T-helper 1 cell treated with Interleukin-12 subunit alpha and Interleukin-12 subunit beta and Interleukin-4 antibody, amounts not matched to agents 30 μg/mL and 1 μg/mL, for 36 hours (primary cell): ENCODE measurements around the gene DTNB.
"Not testable (repeated sequence)": the region's sequence is repeated elsewhere in the genome, so short reads cannot be mapped to it uniquely, and the experiment has no call there.

Experiments used
- H3K27ac Mint-ChIP-seq: one replicate; pipeline ENCODE4 v1.8.0; 2021; ENCODE audit warnings: mild to moderate bottlenecking, mixed read lengths
- H3K27me3 Mint-ChIP-seq: one replicate; pipeline ENCODE4 v1.8.0; 2021; ENCODE audit warnings: low read depth, mixed read lengths
- H3K36me3 Mint-ChIP-seq: one replicate; pipeline ENCODE4 v1.8.0; 2021; ENCODE audit warnings: low read depth, mixed read lengths
- H3K4me1 Mint-ChIP-seq: one replicate; pipeline ENCODE4 v1.8.0; 2021; ENCODE audit warnings: low read depth, mixed read lengths
- H3K4me3 Mint-ChIP-seq: one replicate; pipeline ENCODE4 v1.8.0; 2021; ENCODE audit warnings: mild to moderate bottlenecking, moderate library complexity, mixed read lengths
- H3K9me3 Mint-ChIP-seq: one replicate; pipeline ENCODE4 v1.8.0; 2021; ENCODE audit warnings: mixed read lengths

Gene DTNB

GRCh38 chr2:25545899-25546298, 127.5 kb downstream of the DTNB start:
- Mint-ChIP-seq H3K4me1 (peaks cover 5% of the 10 kb centered on the region), H3K4me3 (no peak overlapping the region), H3K9me3 (no peaks in the 10 kb centered on the region), H3K27ac (no peak overlapping the region), H3K36me3 (peaks cover 3% of the 10 kb centered on the region), H3K27me3 (no peaks in the 10 kb centered on the region)

DNA sequence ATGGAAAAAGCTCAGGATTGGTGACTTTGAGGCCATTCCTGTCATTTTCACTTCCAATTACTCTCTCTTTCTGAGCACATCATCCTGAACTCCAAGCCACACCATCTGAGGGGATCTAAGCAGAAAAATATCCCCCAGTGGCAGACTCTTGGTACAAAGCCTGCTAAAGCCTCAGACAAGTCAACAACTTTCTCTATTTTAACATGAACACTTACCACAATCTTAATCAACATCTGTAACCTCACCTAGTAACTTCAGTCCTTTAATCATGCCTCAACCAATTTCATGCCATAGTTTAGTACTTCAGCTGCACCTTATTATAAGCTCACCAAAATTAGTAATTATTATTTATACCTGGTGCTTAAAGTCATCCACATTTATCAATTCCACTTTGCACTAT, 128.9 kb downstream of the DTNB start:
- Mint-ChIP-seq H3K4me1 (peaks cover 4% of the 10 kb centered on the region), H3K36me3 (peaks cover 2% of the 10 kb centered on the region), H3K4me3 (no peak overlapping the region), H3K9me3 (no peaks in the 10 kb centered on the region), H3K27me3 (no peaks in the 10 kb centered on the region), H3K27ac (no peak overlapping the region)

GRCh38 chr2:25543939-25544338, 129.4 kb downstream of the DTNB start:
- Mint-ChIP-seq H3K4me1 (peaks cover 4% of the 10 kb centered on the region), H3K36me3 (peaks cover 2% of the 10 kb centered on the region), H3K9me3 (no peaks in the 10 kb centered on the region), H3K27me3 (no peaks in the 10 kb centered on the region), H3K4me3 (no peak overlapping the region), H3K27ac (no peak overlapping the region)

GRCh38 chr2:25541378-25541777, 132.0 kb downstream of the DTNB start:
- H3K4me1 Mint-ChIP-seq: no peaks in the 10 kb centered on the region
- no peaks in the 10 kb centered on the region for H3K27me3 Mint-ChIP-seq
- H3K9me3 Mint-ChIP-seq: no peaks in the 10 kb centered on the region
- no peak overlapping the region for H3K27ac Mint-ChIP-seq
- no peak overlapping the region for H3K4me3 Mint-ChIP-seq
- H3K36me3 Mint-ChIP-seq: no peaks in the 10 kb centered on the region

DNA sequence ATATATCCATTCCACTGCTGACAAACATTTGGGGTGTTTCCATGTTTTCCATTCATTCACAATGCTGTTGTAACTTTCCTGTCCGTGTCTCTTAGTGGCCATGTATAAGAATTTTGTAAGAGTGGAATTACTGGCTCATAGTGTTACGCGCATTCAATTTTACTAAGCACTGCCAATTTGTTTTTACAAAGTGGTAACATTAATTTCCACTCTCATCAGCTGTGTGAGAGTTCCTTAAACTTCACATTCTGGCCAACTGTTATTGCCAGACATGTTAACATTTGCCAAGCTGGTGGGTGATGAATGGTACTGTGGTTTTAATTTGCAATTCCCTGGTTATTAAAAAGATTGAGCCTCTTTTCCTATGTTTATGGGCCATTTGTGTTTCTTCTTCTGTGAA, 134.2 kb downstream of the DTNB start:
- Mint-ChIP-seq H3K9me3 (no peaks in the 10 kb centered on the region), H3K27me3 (no peaks in the 10 kb centered on the region), H3K36me3 (no peaks in the 10 kb centered on the region), H3K4me3 (no peak overlapping the region), H3K27ac (no peak overlapping the region), H3K4me1 (no peaks in the 10 kb centered on the region)

DNA sequence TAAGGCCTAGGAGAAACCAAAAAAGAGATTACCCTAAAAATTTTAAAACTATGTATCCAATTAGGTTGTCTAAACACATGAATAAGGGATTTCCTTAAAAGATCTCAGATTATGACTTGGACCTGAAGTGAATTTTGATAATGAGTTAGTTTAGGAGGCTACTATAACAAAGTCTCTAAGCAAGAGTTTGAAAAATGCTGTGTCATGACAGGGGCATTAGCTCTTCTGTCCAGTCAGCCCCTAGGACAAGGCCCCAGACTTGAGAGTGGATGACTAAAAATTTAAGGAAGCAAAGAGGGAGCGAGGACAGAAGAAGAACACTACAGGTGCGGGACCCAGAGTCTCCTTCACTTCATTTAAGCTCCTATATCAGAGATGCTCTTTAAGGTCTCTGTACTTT, 135.9 kb downstream of the DTNB start:
- Mint-ChIP-seq H3K4me1 (peaks cover 3% of the 10 kb centered on the region), H3K36me3 (peaks cover 2% of the 10 kb centered on the region), H3K27ac (no peak overlapping the region), H3K27me3 (no peaks in the 10 kb centered on the region), H3K9me3 (no peaks in the 10 kb centered on the region), H3K4me3 (no peak overlapping the region)

- not testable (repeated sequence) for H3K27ac Mint-ChIP-seq, H3K4me3 Mint-ChIP-seq, H3K9me3 Mint-ChIP-seq, H3K27me3 Mint-ChIP-seq, H3K36me3 Mint-ChIP-seq
- peaks cover 11% of the 10 kb centered on the region for H3K4me1 Mint-ChIP-seq
These were observed 137.7 kb downstream of the DTNB start for GRCh38 chr2:25535411-25536289.

DNA sequence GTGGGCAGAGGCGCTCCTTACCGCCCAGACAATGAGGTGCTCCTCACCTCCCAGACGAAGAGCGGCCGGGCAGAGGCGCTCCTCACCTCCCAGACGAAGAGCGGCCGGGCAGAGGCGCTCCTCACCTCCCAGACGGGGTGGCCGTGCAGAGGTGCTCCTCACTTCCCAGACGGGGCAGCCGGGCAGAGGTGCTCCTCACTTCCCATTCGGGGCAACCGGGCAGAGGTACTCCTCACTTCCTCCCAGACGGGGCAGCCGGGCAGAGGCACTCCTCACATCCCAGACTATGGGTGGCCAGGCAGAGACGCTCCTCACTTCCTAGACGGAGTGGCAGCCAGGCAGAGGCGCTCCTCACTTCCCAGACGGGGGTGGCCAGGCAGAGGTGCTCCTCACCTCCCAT, 138.4 kb downstream of the DTNB start:
- H3K27ac Mint-ChIP-seq, H3K4me3 Mint-ChIP-seq, H3K27me3 Mint-ChIP-seq, H3K36me3 Mint-ChIP-seq, H3K9me3 Mint-ChIP-seq: not testable (repeated sequence)
- H3K4me1 Mint-ChIP-seq: peaks cover 11% of the 10 kb centered on the region

DNA sequence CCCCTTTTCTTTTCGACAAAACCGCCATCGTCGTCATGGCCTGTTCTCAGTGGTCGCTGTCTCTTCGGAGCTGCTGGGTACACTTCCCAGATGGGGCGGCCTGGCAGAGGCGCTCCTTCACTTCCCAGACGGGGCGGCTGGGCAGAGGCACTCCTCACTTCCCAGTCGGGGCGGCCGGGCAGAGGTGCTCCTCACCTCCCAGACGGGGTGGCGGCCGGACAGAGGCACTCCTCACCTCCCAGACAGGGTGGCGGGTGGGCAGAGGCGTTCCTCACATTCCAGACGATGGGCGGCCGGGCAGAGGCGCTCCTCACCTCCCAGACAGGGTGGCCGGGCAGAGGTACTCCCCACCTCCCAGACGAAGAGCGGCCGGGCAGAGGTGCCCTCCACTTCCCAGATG, 138.9 kb downstream of the DTNB start:
- Mint-ChIP-seq H3K4me1 (peaks cover 11% of the 10 kb centered on the region), H3K27ac (no peak overlapping the region), H3K27me3 (no peaks in the 10 kb centered on the region), H3K4me3 (no peak overlapping the region), H3K36me3 (peaks cover 6% of the 10 kb centered on the region), H3K9me3 (no peaks in the 10 kb centered on the region)

DNA sequence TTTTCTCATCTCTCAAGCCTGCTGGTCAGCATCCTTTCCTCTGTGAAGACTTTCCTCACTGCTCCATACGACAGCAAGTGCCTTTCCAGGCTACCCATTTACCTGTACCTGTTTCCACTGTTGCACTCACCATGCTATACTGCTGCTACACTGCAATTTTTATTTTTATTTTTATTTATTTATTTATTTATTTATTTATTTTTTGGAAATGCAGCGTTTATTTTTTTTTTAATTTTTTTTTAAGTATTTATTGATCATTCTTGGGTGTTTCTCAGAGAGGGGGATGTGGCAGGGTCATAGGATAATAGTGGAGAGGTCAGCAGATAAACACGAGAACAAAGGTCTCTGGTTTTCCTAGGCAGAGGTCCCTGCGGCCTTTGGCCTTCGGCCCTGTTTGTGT, 139.6 kb downstream of the DTNB start:
- not testable (repeated sequence) for H3K27ac Mint-ChIP-seq, H3K4me3 Mint-ChIP-seq, H3K9me3 Mint-ChIP-seq, H3K27me3 Mint-ChIP-seq
- Mint-ChIP-seq H3K36me3 (peaks cover 13% of the 10 kb centered on the region), H3K4me1 (peaks cover 11% of the 10 kb centered on the region)

GRCh38 chr2:25532521-25532920, 140.9 kb downstream of the DTNB start:
- Mint-ChIP-seq H3K27me3 (no peaks in the 10 kb centered on the region), H3K27ac (no peak overlapping the region), H3K9me3 (no peaks in the 10 kb centered on the region), H3K36me3 (peaks cover 13% of the 10 kb centered on the region), H3K4me1 (peaks cover 11% of the 10 kb centered on the region), H3K4me3 (no peak overlapping the region)

DNA sequence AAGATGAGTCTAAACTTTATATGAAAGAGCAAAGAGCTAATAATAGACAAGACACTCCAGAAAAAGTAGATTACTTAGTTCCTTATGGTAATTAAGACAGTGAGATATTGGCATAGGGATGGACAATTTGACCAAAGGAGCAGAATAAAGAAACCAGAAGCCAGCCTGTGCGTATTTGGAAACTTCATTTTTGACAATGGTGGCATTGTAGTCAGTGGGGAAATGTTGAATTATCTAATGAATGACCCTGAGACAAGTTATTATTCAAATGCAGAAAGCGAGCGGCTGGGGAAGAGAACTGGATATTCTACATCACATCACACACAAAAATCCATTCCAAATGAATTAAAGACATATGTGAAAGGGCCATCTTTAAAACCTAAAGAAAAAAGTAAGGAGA, 144.3 kb downstream of the DTNB start:
- Mint-ChIP-seq H3K27me3 (no peaks in the 10 kb centered on the region), H3K36me3 (peaks cover 13% of the 10 kb centered on the region), H3K9me3 (no peaks in the 10 kb centered on the region), H3K4me1 (peaks cover 11% of the 10 kb centered on the region), H3K27ac (no peak overlapping the region), H3K4me3 (no peak overlapping the region)

DNA sequence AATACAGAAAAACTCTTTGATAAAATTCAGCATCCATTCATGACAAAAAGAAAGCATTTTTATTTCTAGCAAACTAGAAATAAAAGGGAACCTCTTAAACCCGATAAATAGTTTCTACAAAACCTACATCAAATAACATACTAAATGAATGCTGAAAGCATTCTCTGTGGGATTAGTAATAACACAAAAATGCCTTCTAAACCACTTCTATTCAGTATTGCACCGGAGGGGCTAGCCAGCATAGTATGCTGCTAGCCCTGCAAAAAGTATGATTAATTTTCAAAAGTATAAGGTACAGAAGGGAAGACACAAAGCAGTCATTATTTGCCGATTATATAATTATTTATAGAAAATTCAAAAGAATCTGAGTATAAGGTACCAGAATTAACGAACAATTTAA, 145.2 kb downstream of the DTNB start:
- Mint-ChIP-seq H3K27me3 (no peaks in the 10 kb centered on the region), H3K4me1 (peaks cover 8% of the 10 kb centered on the region), H3K36me3 (peaks cover 11% of the 10 kb centered on the region), H3K9me3 (no peaks in the 10 kb centered on the region), H3K4me3 (no peak overlapping the region), H3K27ac (no peak overlapping the region)

DNA sequence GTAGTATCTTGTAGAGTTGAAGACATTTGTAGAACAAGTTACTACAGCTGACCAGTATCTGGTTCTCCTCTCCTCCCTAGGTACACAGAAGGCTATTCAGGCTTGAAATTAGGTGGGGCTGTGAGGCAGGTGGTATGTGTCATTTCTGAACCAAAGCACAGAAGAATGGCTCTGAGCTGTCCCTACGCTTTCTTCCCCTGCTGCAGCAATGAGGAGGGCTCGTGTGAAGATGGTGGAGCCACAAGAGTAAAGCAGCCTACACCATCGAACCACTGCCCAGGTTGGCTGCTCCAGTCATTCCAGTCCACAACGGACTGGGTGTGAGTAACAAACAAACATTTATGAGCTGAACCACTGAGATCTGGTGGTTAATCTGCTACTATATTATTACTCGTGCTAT, 148.9 kb downstream of the DTNB start:
- Mint-ChIP-seq H3K27me3 (no peaks in the 10 kb centered on the region), H3K36me3 (peaks cover 7% of the 10 kb centered on the region), H3K9me3 (no peaks in the 10 kb centered on the region), H3K4me1 (peaks cover 8% of the 10 kb centered on the region), H3K27ac (no peak overlapping the region), H3K4me3 (no peak overlapping the region)

GRCh38 chr2:25523060-25523459, 150.3 kb downstream of the DTNB start:
- Mint-ChIP-seq H3K9me3 (no peaks in the 10 kb centered on the region), H3K4me3 (no peak overlapping the region), H3K36me3 (no peaks in the 10 kb centered on the region), H3K4me1 (peaks cover 12% of the 10 kb centered on the region), H3K27me3 (no peaks in the 10 kb centered on the region), H3K27ac (peak overlapping the region; percentile 59)
